Astrocyte of the cerebellum (primary cell): ENCODE results near the gene ROR2.

ENCODE experiments used
- DNase-seq: peaks from one replicate; pipeline ENCODE4 v3.0.0-alpha.2; 2011; ENCODE audit warnings: low read depth
- H3K4me3 ChIP-seq: 2 replicates; pipeline ENCODE4 v1.5.1; 2011; ENCODE audit warnings: mild to moderate bottlenecking, low read depth, low read length, moderate library complexity
- in situ Hi-C: cut with HindIII; loops from 2 replicates; pipeline ENCODE4 v1.10.0; 2017; ENCODE audit warnings: low sequenced_read_pairs
- TF ChIP-seq, protein P1 (sequence below): IDR thresholded peaks from 2 replicates; pipeline ENCODE4 v1.5.1; 2012; ENCODE audit warnings: low read length, low read depth, moderate library complexity, mild to moderate bottlenecking; ENCODE audit errors: missing control alignments

The ROR2 gene

DNA sequence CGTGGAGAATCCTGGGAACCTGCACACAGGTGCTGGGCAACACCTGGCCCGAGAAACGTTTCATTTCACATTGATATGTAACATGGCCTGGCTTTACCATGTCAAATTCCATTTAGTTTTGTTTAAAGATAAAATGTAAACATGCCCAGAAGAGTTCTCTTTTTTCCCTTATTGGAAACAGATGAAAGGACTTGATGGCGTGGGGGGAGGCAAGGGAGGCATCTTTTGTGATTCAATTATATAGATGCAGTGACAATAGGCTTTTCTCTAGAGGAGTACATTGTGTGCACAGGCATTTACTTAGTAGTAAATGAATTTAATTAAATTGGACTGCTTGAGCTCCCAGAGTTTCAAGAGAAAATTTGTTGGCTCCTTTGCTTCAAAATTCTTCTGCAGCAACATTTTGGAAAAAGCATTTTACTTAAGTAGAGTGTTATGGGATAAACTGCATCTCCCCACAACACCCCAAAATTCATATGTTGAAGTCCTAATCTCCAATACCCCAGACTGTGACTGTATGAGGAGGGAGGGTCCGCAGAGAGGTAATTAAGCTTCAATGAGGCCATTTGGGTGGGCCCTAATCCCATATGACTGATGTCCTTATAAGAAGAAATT lies 272.1 kb downstream of the ROR2 start:
- TF ChIP-seq, protein P1, sequence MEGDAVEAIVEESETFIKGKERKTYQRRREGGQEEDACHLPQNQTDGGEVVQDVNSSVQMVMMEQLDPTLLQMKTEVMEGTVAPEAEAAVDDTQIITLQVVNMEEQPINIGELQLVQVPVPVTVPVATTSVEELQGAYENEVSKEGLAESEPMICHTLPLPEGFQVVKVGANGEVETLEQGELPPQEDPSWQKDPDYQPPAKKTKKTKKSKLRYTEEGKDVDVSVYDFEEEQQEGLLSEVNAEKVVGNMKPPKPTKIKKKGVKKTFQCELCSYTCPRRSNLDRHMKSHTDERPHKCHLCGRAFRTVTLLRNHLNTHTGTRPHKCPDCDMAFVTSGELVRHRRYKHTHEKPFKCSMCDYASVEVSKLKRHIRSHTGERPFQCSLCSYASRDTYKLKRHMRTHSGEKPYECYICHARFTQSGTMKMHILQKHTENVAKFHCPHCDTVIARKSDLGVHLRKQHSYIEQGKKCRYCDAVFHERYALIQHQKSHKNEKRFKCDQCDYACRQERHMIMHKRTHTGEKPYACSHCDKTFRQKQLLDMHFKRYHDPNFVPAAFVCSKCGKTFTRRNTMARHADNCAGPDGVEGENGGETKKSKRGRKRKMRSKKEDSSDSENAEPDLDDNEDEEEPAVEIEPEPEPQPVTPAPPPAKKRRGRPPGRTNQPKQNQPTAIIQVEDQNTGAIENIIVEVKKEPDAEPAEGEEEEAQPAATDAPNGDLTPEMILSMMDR = no peak
- no peak for DNase-seq
- H3K4me3 ChIP-seq = no peak overlapping the region
- in situ Hi-C loops = no loop called here

DNA sequence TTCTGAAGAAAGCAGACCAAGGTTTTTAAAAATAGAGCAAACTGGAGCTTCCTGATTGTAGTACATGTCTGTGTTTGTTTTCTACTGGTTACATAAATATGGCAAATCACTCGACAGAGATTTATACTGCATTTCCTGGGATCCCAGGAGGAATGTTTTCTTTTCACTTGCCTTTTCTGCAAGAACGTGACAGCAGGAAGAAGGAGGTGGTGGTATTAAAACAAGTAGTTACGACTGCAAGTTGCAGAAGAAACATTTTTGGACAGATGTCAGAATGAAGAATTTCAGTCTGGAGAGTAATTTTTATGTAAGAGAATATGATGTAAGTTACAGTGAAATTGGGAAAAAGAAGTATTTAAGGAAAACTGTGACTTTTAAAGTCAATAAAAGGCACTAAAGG lies 272.7 kb downstream of the ROR2 start:
- TF ChIP-seq, protein P1 = no peak
- in situ Hi-C loops = no loop called here
- no peak for DNase-seq
- H3K4me3 ChIP-seq = no peak overlapping the region

DNA sequence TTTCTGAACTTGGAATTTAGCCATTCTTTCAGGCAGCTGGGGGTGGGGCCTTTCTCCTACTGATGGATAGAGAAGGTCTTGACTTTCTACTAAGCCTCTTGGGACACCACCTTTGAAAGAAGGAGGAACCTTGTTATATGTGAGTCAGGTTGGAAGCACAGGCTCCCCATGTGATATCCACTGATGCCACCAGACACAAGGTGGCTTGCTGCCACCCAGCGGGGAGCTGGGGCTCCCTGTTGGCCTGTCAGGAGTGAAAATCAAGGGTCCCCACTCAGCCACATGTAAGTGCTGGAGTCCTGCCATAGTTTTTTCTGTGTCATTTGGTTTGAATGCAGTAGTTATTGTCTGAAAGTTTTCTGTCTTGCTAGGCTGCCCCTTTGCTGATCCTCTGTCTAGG lies 274.0 kb downstream of the ROR2 start:
- no peak overlapping the region for H3K4me3 ChIP-seq
- in situ Hi-C loops = no loop called here
- TF ChIP-seq, protein P1 = no peak
- DNase-seq = no peak

DNA sequence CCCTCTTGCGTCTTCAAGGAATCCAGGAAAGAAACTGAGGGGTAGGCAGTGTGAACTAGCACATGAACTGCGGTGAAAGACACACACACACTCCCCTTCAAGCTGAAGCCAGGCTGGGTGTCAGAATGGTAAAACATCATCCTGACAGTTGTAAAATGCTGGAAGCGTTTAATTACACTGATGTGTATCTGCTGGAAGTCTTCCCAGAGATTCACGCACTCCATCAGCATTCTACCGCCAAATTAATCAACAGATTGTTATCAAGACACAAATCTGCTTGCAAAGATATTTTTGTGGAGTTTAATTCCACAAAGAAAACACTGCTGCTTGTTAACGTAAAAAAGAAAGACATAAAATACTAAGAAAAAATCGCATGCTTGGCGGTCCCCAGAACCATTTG lies 285.4 kb downstream of the ROR2 start:
- in situ Hi-C loops = loop anchor here (25.0 kb wide), 1 partner anchor 227 kb away; no protein-coding TSS in a partner anchor
- no peak for DNase-seq
- TF ChIP-seq, protein P1 = no peak
- no peak overlapping the region for H3K4me3 ChIP-seq

DNA sequence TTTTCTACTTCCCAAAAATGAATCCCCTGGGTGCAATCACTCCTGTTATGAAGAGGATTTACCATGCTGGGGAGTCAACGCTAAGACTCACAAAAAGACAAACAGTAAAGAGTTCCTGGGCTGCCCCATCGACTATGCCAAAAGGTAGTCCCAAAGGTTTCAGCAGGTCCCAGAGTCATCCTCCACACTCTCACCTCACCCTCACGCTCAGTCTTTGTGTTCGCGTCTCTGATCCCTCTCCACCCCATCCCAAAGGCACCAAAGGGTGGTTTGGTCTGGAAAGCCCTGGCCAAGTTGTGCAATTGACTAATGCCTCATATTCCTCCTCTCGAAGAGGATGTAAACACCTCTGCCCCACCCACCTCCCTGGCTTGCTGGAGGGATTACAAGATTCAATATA lies 286.2 kb downstream of the ROR2 start:
- H3K4me3 ChIP-seq = no peak overlapping the region
- in situ Hi-C loops = loop anchor here (25.0 kb wide), 1 partner anchor 227 kb away; no protein-coding TSS in a partner anchor
- TF ChIP-seq, protein P1 = no peak
- DNase-seq = no peak

DNA sequence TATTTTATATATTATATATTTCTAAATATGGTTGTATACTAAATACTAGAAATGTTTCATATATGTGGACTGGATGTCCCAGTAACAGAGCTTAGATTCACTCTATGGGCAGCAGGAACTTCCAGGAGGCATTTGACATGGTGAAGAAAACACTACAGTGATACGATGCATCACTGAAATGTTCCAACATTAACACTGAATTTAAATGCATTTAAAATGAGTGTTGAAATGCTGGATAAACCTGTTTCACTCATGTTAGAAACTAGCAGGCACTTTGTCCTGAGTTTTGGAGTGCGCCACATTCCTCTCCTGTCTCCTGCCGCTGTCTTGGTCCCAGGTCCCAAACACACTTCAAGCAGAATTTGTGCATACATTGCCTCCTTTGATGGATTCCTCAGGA lies 288.6 kb downstream of the ROR2 start:
- DNase-seq = no peak
- in situ Hi-C loops = loop anchor here (25.0 kb wide), 1 partner anchor 224 kb away; no protein-coding TSS in a partner anchor
- TF ChIP-seq, protein P1 = no peak
- no peak overlapping the region for H3K4me3 ChIP-seq
